ENCODE measurements around the gene NKAP. TPM values are rescaled to one million over a fixed set of nuclear protein-coding genes. Genes with fewer than 3 reads are reported as not detected.

NKAP gene
- total RNA-seq (2014; rRNA removed; shearing (Covaris generic)), result 4.8 and 6.8 TPM in 2 replicates
- polyA plus RNA-seq (2016; fragmentation: Nextera tagmentation; extraction: Ambion mirVana), result 10.4 and 11.6 TPM in 2 replicates
- long read RNA-seq, full-length matches to known transcripts, result 4 of 21 reads
- long read RNA-seq, partial matches to known transcripts, result 17 of 21 reads
- long read RNA-seq, other reads (novel, unspliced or antisense), result 0 of 21 reads

- no peaks in the 10 kb centered on the region for H4K20me1 ChIP-seq (replicated peaks; ENCODE audit: insufficient read depth)
- peak within 1 kb of the TSS; percentile 80 for H3K4me3 ChIP-seq
- no peaks in the 10 kb centered on the region for H3K36me3 ChIP-seq (ENCODE audit: insufficient read depth)
- H3K36me3 Mint-ChIP-seq (ENCODE audit: low read depth), result no peaks in the 10 kb centered on the region
- H3K27me3 ChIP-seq (ENCODE audit: insufficient read depth), result no peaks in the 10 kb centered on the region
- peak within 1 kb of the TSS; percentile 76 for H3K27ac ChIP-seq (ENCODE audit: low read depth)
- H3K4me3 Mint-ChIP-seq, result peak within 1 kb of the TSS; percentile 97
- no peaks in the 10 kb centered on the region for H3K27me3 Mint-ChIP-seq (ENCODE audit: insufficient read depth, low read depth, poor library complexity)
- peak within 1 kb of the TSS; percentile 96; the same call in 1 of the 2 replicates for H2AFZ ChIP-seq
- no peaks in the 10 kb centered on the region for H3K79me2 ChIP-seq (replicated peaks; ENCODE audit: insufficient read depth)
- H3K27ac Mint-ChIP-seq, result peak within 1 kb of the TSS; percentile 91
- DNase-seq (ENCODE audit: low spot score) (peak; percentile 88), ATAC-seq (peak; percentile 92)
- no peaks in the 10 kb centered on the region for H3K9me3 Mint-ChIP-seq
- no peak for TF ChIP-seq ZNF462 (CRISPR knock-in tag; IDR thresholded peaks at IDR 0.05)
- TF ChIP-seq EZH2phosphoT487 (IDR thresholded peaks at IDR 0.05; ENCODE audit: unreplicated experiment), result no peak
- TF ChIP-seq CTCF (conservative IDR thresholded peaks at IDR 0.05; ENCODE audit: low read depth in 2 of 2), result peak in 1 of 2 experiments; percentile 29; a peak in 2 of 4 replicates
- TF ChIP-seq ZNF331 (CRISPR knock-in tag; IDR thresholded peaks at IDR 0.05; ENCODE audit: low read depth), result no peak
- TF ChIP-seq ZNF114 (CRISPR knock-in tag; IDR thresholded peaks at IDR 0.05), result no peak
- peak; percentile 72 for TF ChIP-seq ETS1 (IDR thresholded peaks at IDR 0.05)
- TF ChIP-seq REST (IDR thresholded peaks at IDR 0.05; ENCODE audit: unreplicated experiment), result no peak
- TF ChIP-seq EZH2 (IDR thresholded peaks at IDR 0.05; ENCODE audit: low read depth, unreplicated experiment), result no peak
- TF ChIP-seq POLR2AphosphoS5 (IDR thresholded peaks at IDR 0.05; ENCODE audit: low read depth), result peak; percentile 68
- TF ChIP-seq STAT1 (IDR thresholded peaks at IDR 0.05; ENCODE audit: unreplicated experiment), result no peak
- no peak for TF ChIP-seq NANOG (IDR thresholded peaks at IDR 0.05; ENCODE audit: borderline replicate concordance)
- TF ChIP-seq JUNB (IDR thresholded peaks at IDR 0.05; ENCODE audit: unreplicated experiment), result no peak
- TF ChIP-seq CREB1 (CRISPR knock-in tag; IDR thresholded peaks at IDR 0.05; ENCODE audit: low read depth), result peak; percentile 83
- H3K4me1 Mint-ChIP-seq, result peaks cover 4% of the 10 kb centered on the region; the same call in 1 of the 3 replicates
- no peaks in the 10 kb centered on the region for H3K9me2 ChIP-seq (ENCODE audit: insufficient read depth)
- H3K4me1 ChIP-seq (ENCODE audit: insufficient read depth), result no peaks in the 10 kb centered on the region
- H3K4me2 ChIP-seq, result peak within 1 kb of the TSS; percentile 76
- no peaks in the 10 kb centered on the region for H3F3A ChIP-seq (replicated peaks; ENCODE audit: low read depth)
Measured at GRCh38 chrX:119943185-119943988, at the start of gene NKAP. Gene NKAP, minus strand, starts transcription at chrX:119943751. Its CDS starts 146 bp downstream, at chrX:119943605.

All from GM23338 (cell line).